HepG2 (cell line): ENCODE measurements around the gene STAM. TPM values are rescaled to one million over a fixed set of nuclear protein-coding genes. Genes with fewer than 3 reads are reported as not detected.

ENCODE experiments used
- AGO1 ChIP-seq: fragments of 200-400 bp; formaldehyde crosslinking; IDR thresholded peaks from 2 replicates; pipeline ENCODE4 v1.6.1; 2017; ENCODE audit warnings: mild to moderate bottlenecking, low read depth, low read length, moderate library complexity; ENCODE audit not compliant: poor library complexity, severe bottlenecking
- FOXO4 ChIP-seq: sonication (generic); formaldehyde crosslinking; conservative IDR thresholded peaks from 2 replicates; pipeline ENCODE4 v1.8.1; 2023; ENCODE audit warnings: missing genetic modification reagents
- MTA3 ChIP-seq: sonication (generic); formaldehyde crosslinking; IDR thresholded peaks from 2 replicates; pipeline ENCODE4 v1.4.0; 2020; ENCODE audit warnings: missing genetic modification reagents
- SP2 ChIP-seq: sonication (generic); formaldehyde crosslinking; IDR thresholded peaks from 2 replicates; pipeline ENCODE4 v1.5.1; 2020; ENCODE audit warnings: mild to moderate bottlenecking, missing genetic modification reagents
- SRSF4 ChIP-seq: fragments of 200-400 bp; formaldehyde crosslinking; IDR thresholded peaks from one replicate; pipeline ENCODE4 v1.6.1; 2018; ENCODE audit warnings: mild to moderate bottlenecking, low read depth, low read length, moderate library complexity; ENCODE audit not compliant: poor library complexity, severe bottlenecking
- ZNF280D ChIP-seq: sonication (generic); formaldehyde crosslinking; IDR thresholded peaks from 2 replicates; pipeline ENCODE4 v1.5.1; 2020; ENCODE audit warnings: mild to moderate bottlenecking, missing genetic modification reagents
- ZNF331 ChIP-seq: sonication (generic); formaldehyde crosslinking; IDR thresholded peaks from 2 replicates; pipeline ENCODE4 v1.4.0; 2020; ENCODE audit warnings: missing genetic modification reagents
- ZNF414 ChIP-seq: sonication (generic); formaldehyde crosslinking; IDR thresholded peaks from 2 replicates; pipeline ENCODE4 v1.5.0; 2020; ENCODE audit warnings: missing genetic modification reagents
- ZNF562 ChIP-seq: sonication (generic); formaldehyde crosslinking; IDR thresholded peaks from 2 replicates; pipeline ENCODE4 v1.8.0; 2022; ENCODE audit warnings: missing genetic modification reagents, borderline replicate concordance
- ZNF766 ChIP-seq: sonication (generic); formaldehyde crosslinking; IDR thresholded peaks from 2 replicates; pipeline ENCODE4 v1.5.0; 2020; ENCODE audit warnings: missing genetic modification reagents, borderline replicate concordance
- polyA plus RNA-seq, 8 experiments: library from polyadenylated mRNA; depleted of rRNA in 3 of 8; stranded (reverse) in 7 of 8; unstranded in 1 of 8; fragments of >200 nt; fragmentation: Illumina TruSeq in 4 of 8; extraction: Trizol in 4 of 8; gene quantifications; 2 replicates each; pipeline versions ENCODE4 v1.2.1 to v1.2.3, GENCODE V29; 2011 to 2016; ENCODE audit warnings: low read depth in 4 of 8, missing spikeins in 1 of 8, mixed read lengths in 1 of 8; ENCODE audit not compliant: insufficient read depth in 1 of 8
- total RNA-seq, 5 experiments: library from RNA; depleted of rRNA; stranded (reverse); fragments of >200 nt; fragmentation: Illumina TruSeq; extraction: Trizol; gene quantifications; 2 replicates each; pipeline ENCODE4 v1.2.3, GENCODE V29; 2016; ENCODE audit warnings: low read depth in 1 of 5
- TF ChIP-seq, protein P1 (sequence below): sonication (generic); formaldehyde crosslinking; IDR thresholded peaks from 2 replicates; pipeline ENCODE4 v1.8.0; 2023; ENCODE audit warnings: mild to moderate bottlenecking, missing genetic modification reagents
- TF ChIP-seq, protein P2 (sequence below): sonication (generic); formaldehyde crosslinking; IDR thresholded peaks from 2 replicates; pipeline ENCODE4 v1.8.0; 2022; ENCODE audit warnings: mild to moderate bottlenecking, missing genetic modification reagents; ENCODE audit not compliant: insufficient replicate concordance
- TF ChIP-seq, protein P3 (sequence below): sonication (generic); formaldehyde crosslinking; IDR thresholded peaks from 2 replicates; pipeline ENCODE4 v1.5.0; 2020; ENCODE audit warnings: mild to moderate bottlenecking, missing genetic modification reagents
- TF ChIP-seq, protein P4 (sequence below): sonication (generic); formaldehyde crosslinking; IDR thresholded peaks from 2 replicates; pipeline ENCODE4 v1.9.0; 2021; ENCODE audit warnings: missing genetic modification reagents, borderline replicate concordance
- TF ChIP-seq, protein P5 (sequence below): IDR thresholded peaks from 2 replicates; pipeline ENCODE4 v1.6.1; 2012; ENCODE audit warnings: inconsistent platforms

Gene STAM
- total and polyA plus RNA-seq, 2 of the 13 experiments (the other 11 are each of a cell fraction or from before 2014, with no cell fraction given): 19.5 to 25.1 TPM

DNA sequence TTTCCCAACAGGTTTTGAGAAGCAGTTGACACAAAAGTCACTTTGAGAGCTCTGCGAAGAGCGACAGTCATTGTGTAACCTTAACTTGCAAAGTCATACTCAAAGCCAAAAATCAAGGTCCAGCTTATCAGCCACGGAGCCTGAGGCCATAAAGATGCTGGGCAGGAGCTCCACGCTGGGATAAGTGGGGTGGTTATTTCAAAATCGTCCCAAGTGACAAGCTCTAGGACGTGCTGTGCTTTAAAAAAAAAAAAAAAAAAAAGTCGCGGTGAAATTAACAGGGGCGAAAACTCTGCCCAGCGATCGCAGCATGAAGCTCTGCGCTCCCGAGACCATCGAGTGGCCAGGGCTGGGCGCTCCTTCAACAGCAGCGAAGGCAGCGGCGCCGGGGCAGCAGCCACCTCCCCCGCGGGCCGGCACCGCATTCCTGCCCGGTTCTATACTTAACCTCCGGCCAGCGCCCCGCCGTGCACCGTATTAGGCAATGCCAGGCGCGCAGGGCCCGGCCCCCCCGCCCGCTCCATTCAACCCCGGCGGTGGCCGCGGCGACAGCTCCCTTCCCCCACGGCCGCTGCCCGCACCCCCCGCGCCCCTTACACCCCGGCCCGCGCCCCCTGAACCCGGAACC lies 27.4 kb upstream of the STAM start (continued):
- TF ChIP-seq AGO1 (no peak), ZNF280D (CRISPR knock-in tag) (no peak), ZNF766 (no peak), ZNF414 (CRISPR knock-in tag) (peak; percentile 24; the same call in 1 of the 2 replicates), SP2 (CRISPR knock-in tag) (no peak), ZNF331 (CRISPR knock-in tag) (no peak), SRSF4 (no peak), MTA3 (CRISPR knock-in tag) (no peak), ZNF562 (CRISPR knock-in tag) (no peak), FOXO4 (CRISPR knock-in tag) (no peak)
- TF ChIP-seq, protein P1, sequence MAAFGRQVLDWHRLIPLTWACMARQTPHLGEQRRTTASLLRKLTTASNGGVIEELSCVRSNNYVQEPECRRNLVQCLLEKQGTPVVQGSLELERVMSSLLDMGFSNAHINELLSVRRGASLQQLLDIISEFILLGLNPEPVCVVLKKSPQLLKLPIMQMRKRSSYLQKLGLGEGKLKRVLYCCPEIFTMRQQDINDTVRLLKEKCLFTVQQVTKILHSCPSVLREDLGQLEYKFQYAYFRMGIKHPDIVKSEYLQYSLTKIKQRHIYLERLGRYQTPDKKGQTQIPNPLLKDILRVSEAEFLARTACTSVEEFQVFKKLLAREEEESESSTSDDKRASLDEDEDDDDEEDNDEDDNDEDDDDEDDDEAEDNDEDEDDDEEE: no peak
- TF ChIP-seq, protein P2, sequence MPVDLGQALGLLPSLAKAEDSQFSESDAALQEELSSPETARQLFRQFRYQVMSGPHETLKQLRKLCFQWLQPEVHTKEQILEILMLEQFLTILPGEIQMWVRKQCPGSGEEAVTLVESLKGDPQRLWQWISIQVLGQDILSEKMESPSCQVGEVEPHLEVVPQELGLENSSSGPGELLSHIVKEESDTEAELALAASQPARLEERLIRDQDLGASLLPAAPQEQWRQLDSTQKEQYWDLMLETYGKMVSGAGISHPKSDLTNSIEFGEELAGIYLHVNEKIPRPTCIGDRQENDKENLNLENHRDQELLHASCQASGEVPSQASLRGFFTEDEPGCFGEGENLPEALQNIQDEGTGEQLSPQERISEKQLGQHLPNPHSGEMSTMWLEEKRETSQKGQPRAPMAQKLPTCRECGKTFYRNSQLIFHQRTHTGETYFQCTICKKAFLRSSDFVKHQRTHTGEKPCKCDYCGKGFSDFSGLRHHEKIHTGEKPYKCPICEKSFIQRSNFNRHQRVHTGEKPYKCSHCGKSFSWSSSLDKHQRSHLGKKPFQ (CRISPR knock-in tag): no peak
- TF ChIP-seq, protein P3, sequence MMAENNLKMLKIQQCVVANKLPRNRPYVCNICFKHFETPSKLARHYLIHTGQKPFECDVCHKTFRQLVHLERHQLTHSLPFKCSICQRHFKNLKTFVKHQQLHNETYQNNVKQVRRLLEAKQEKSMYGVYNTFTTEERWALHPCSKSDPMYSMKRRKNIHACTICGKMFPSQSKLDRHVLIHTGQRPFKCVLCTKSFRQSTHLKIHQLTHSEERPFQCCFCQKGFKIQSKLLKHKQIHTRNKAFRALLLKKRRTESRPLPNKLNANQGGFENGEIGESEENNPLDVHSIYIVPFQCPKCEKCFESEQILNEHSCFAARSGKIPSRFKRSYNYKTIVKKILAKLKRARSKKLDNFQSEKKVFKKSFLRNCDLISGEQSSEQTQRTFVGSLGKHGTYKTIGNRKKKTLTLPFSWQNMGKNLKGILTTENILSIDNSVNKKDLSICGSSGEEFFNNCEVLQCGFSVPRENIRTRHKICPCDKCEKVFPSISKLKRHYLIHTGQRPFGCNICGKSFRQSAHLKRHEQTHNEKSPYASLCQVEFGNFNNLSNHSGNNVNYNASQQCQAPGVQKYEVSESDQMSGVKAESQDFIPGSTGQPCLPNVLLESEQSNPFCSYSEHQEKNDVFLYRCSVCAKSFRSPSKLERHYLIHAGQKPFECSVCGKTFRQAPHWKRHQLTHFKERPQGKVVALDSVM: no peak
- TF ChIP-seq, protein P4, sequence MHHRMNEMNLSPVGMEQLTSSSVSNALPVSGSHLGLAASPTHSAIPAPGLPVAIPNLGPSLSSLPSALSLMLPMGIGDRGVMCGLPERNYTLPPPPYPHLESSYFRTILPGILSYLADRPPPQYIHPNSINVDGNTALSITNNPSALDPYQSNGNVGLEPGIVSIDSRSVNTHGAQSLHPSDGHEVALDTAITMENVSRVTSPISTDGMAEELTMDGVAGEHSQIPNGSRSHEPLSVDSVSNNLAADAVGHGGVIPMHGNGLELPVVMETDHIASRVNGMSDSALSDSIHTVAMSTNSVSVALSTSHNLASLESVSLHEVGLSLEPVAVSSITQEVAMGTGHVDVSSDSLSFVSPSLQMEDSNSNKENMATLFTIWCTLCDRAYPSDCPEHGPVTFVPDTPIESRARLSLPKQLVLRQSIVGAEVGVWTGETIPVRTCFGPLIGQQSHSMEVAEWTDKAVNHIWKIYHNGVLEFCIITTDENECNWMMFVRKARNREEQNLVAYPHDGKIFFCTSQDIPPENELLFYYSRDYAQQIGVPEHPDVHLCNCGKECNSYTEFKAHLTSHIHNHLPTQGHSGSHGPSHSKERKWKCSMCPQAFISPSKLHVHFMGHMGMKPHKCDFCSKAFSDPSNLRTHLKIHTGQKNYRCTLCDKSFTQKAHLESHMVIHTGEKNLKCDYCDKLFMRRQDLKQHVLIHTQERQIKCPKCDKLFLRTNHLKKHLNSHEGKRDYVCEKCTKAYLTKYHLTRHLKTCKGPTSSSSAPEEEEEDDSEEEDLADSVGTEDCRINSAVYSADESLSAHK: no peak
- TF ChIP-seq, protein P5, sequence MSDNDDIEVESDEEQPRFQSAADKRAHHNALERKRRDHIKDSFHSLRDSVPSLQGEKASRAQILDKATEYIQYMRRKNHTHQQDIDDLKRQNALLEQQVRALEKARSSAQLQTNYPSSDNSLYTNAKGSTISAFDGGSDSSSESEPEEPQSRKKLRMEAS: no peak
